Fibroblast of mammary gland (primary cell): Measurements from ENCODE around the gene MAP3K3.
A peak's percentile ranks its signal among the peaks of the same experiment; 100 is the strongest.

Source experiments
- DNase-seq: peaks from one replicate; pipeline ENCODE4 v3.0.0-alpha.2; 2010; ENCODE audit warnings: low read depth
- H3K4me3 ChIP-seq: 2 replicates; pipeline ENCODE4 v1.5.1; 2011; ENCODE audit warnings: low read depth, mild to moderate bottlenecking, low read length, moderate library complexity; ENCODE audit not compliant: control insufficient read depth
- CTCF ChIP-seq: conservative IDR thresholded peaks from 2 replicates; pipeline ENCODE4 v1.5.1; 2011; ENCODE audit warnings: low read depth, low read length, inconsistent platforms; ENCODE audit not compliant: control insufficient read depth, insufficient read depth

MAP3K3 gene

GRCh38 chr17:63659850-63660249 lies 37.6 kb downstream of the MAP3K3 start:
- no peak for TF ChIP-seq CTCF
- DNase-seq, result no peak
- no peak overlapping the region for H3K4me3 ChIP-seq

- DNase-seq, result no peak
- no peak overlapping the region for H3K4me3 ChIP-seq
- TF ChIP-seq CTCF, result no peak
Observed at GRCh38 chr17:63665527-63666214, 43.5 kb downstream of the MAP3K3 start.

GRCh38 chr17:63672856-63673255 lies 50.6 kb downstream of the MAP3K3 start:
- no peak for TF ChIP-seq CTCF
- H3K4me3 ChIP-seq, result no peak overlapping the region
- no peak for DNase-seq

DNA sequence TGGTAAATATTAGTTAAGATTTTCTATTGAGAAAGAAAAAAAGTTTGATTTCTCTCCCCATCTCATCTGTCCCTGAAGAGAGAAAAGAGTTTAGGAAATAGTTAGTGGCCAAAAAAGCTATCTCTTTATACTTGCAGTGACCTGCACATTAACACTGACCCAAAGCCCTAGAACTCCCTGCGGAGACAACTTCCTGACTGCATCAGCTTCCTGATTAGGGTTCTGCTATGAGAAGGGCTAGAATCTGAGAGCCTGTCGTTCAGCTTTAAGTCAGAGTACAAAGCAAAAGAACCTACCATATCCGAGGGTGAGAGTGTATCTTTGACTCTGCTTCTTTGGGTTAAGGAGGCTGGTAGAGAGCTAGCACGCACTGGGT lies 53.0 kb downstream of the MAP3K3 start:
- no peak for DNase-seq
- TF ChIP-seq CTCF, result no peak
- no peak overlapping the region for H3K4me3 ChIP-seq

DNA sequence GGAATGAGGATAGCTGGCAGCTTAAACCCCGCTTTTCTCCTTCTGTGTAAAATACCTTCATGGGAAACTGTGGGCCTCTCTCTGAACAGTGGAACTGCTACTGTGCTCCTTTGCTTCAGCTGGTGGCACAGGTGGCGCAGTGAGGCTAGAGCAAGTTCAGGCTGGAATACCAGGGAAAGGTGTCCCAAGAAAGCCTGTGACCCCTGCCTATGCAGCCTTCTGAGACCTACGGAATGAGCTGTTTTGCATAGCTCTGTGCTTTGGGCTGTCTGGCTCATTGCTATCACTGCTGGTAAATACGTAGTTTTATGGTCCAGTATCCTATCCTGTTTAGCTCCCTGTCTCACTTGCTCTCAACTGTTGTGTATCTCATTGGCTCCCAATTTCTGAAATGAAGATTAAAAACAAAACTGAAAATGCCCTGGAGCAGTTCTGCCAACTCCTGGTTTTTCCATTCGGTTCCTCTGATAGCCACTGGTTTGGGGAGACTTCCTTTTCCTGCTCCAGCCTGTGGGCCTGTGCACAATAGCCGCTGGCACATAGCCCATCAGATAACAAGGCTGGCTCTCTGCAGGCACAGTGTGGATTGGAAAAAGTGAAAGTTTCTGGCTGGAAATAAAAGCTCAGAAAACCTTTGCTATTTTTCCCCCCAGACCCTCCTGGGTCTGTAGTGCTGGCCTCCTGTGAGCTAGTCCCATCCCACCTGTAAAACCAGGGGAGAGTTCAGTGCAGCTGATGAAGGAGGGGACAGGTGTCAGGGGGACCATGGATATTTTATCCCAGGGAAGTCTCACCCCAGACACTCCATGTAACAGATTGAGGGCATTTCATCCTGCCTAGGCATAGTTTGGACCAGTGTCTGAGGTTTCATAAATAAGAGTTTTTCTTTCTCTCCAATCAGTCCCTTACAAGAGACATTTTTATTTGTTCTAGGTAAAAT lies 53.7 kb downstream of the MAP3K3 start:
- no peak overlapping the region for H3K4me3 ChIP-seq
- DNase-seq, result peak; percentile 72
- no peak for TF ChIP-seq CTCF

- TF ChIP-seq CTCF, result no peak
- H3K4me3 ChIP-seq, result no peak overlapping the region
- no peak for DNase-seq
Observed at GRCh38 chr17:63676584-63676983, 54.4 kb downstream of the MAP3K3 start.
